Measurements from ENCODE around the gene JAZF1.

Gene JAZF1

GRCh38 chr7:28102797-28103196, 77.8 kb downstream of the JAZF1 start (continued):
- TF ChIP-seq TSHZ2 (CRISPR knock-in tag; IDR thresholded peaks at IDR 0.05), result no peak

GRCh38 chr7:28096713-28097112, 83.9 kb downstream of the JAZF1 start:
- ATAC-seq, result peak; percentile 77

GRCh38 chr7:28095231-28095630, 85.4 kb downstream of the JAZF1 start:
- no peak for ATAC-seq
- TF ChIP-seq CSRNP3 (CRISPR knock-in tag; IDR thresholded peaks at IDR 0.05) (no peak), ZNF565 (CRISPR knock-in tag; conservative IDR thresholded peaks at IDR 0.05; ENCODE audit: low read depth) (no peak), ZNF70 (CRISPR knock-in tag; IDR thresholded peaks at IDR 0.05) (no peak)

More at GRCh38 chr7:28096713-28097112, 83.9 kb downstream of the JAZF1 start:
- no peak for TF ChIP-seq ZFP3 (CRISPR knock-in tag; IDR thresholded peaks at IDR 0.05)
- no peak for TF ChIP-seq ZNF70 (CRISPR knock-in tag; IDR thresholded peaks at IDR 0.05)
- no peak for TF ChIP-seq ZFP30 (CRISPR knock-in tag; IDR thresholded peaks at IDR 0.05)
- TF ChIP-seq TOX (CRISPR knock-in tag; IDR thresholded peaks at IDR 0.05; ENCODE audit: borderline replicate concordance), result no peak
- no peak for TF ChIP-seq PPARA (CRISPR knock-in tag; IDR thresholded peaks at IDR 0.05; ENCODE audit: borderline replicate concordance)
- TF ChIP-seq ESRRG (CRISPR knock-in tag; IDR thresholded peaks at IDR 0.05), result no peak
- TF ChIP-seq TSHZ2 (CRISPR knock-in tag; IDR thresholded peaks at IDR 0.05), result no peak
- no peak for TF ChIP-seq RARB (CRISPR knock-in tag; IDR thresholded peaks at IDR 0.05)
- no peak for TF ChIP-seq BACH2 (CRISPR knock-in tag; IDR thresholded peaks at IDR 0.05; ENCODE audit: borderline replicate concordance)
- TF ChIP-seq ZNF8 (CRISPR knock-in tag; IDR thresholded peaks at IDR 0.05), result no peak
- no peak for TF ChIP-seq CREB5 (CRISPR knock-in tag; IDR thresholded peaks at IDR 0.05; ENCODE audit: low read depth)
- TF ChIP-seq POU6F1 (CRISPR knock-in tag; IDR thresholded peaks at IDR 0.05; ENCODE audit: borderline replicate concordance, low read depth), result no peak
- TF ChIP-seq CSRNP3 (CRISPR knock-in tag; IDR thresholded peaks at IDR 0.05), result no peak
- no peak for TF ChIP-seq OSR1 (CRISPR knock-in tag; IDR thresholded peaks at IDR 0.05)
- TF ChIP-seq TCF4 (CRISPR knock-in tag; IDR thresholded peaks at IDR 0.05; ENCODE audit: borderline replicate concordance), result no peak
- TF ChIP-seq ZC3H10 (CRISPR knock-in tag; IDR thresholded peaks at IDR 0.05), result no peak
- TF ChIP-seq ZNF565 (CRISPR knock-in tag; conservative IDR thresholded peaks at IDR 0.05; ENCODE audit: low read depth), result no peak
